GM21526 (cell line): ENCODE data around the gene TBX5.

Source experiments
- ATAC-seq: cut with Tn5 transposase; IDR thresholded peaks from one replicate; pipeline ENCODE4 v1.9.1; 2021; ENCODE audit warnings: moderate library complexity; ENCODE audit not compliant: unreplicated experiment, low FRiP score

Gene TBX5

GRCh38 chr12:114335607-114336006 is 70.3 kb downstream of the TBX5 start:
- ATAC-seq: no peak

GRCh38 chr12:114334395-114334794 is 71.5 kb downstream of the TBX5 start:
- ATAC-seq: no peak

GRCh38 chr12:114328292-114328691 is 77.7 kb downstream of the TBX5 start:
- ATAC-seq: no peak

- no peak for ATAC-seq
Measured at GRCh38 chr12:114327765-114328164, 78.2 kb downstream of the TBX5 start.

- ATAC-seq: no peak
Measured at GRCh38 chr12:114321524-114321923, 84.4 kb downstream of the TBX5 start.

- no peak for ATAC-seq
Measured at GRCh38 chr12:114320968-114321367, 85.0 kb downstream of the TBX5 start.

- ATAC-seq: no peak
Measured at GRCh38 chr12:114320101-114320500, 85.8 kb downstream of the TBX5 start.

- no peak for ATAC-seq
Measured at GRCh38 chr12:114319422-114319821, 86.5 kb downstream of the TBX5 start.

GRCh38 chr12:114318984-114319383 is 87.0 kb downstream of the TBX5 start:
- ATAC-seq: no peak

GRCh38 chr12:114316076-114316475 is 89.9 kb downstream of the TBX5 start:
- ATAC-seq: no peak

GRCh38 chr12:114314974-114315720 is 90.8 kb downstream of the TBX5 start:
- ATAC-seq: no peak

GRCh38 chr12:114314403-114314802 is 91.5 kb downstream of the TBX5 start:
- no peak for ATAC-seq

GRCh38 chr12:114313910-114314309 is 92.0 kb downstream of the TBX5 start:
- ATAC-seq: no peak

GRCh38 chr12:114311974-114312373 is 94.0 kb downstream of the TBX5 start:
- ATAC-seq: no peak

GRCh38 chr12:114306646-114307045 is 99.3 kb downstream of the TBX5 start:
- ATAC-seq: no peak

- ATAC-seq: no peak
Measured at GRCh38 chr12:114305446-114305845, 100.5 kb downstream of the TBX5 start.
